GM19452 (cell line): Measurements from ENCODE around the gene AKR1C1.
"Not testable (repeated sequence)": the region's sequence is repeated elsewhere in the genome, so short reads cannot be mapped to it uniquely, and the experiment has no call there.

Experiments used
- ATAC-seq: cut with Tn5 transposase; IDR thresholded peaks from one replicate; pipeline ENCODE4 v1.9.1; 2021; ENCODE audit not compliant: unreplicated experiment

Gene AKR1C1

GRCh38 chr10:4962876-4963814, at the start of gene AKR1C1:
Gene AKR1C1, plus strand, starts transcription at chr10:4963415. Its CDS starts 30 bp downstream, at chr10:4963445.
- ATAC-seq = not testable (repeated sequence)

GRCh38 chr10:4914213-4914850, 48.9 kb upstream of the AKR1C1 start:
- no peak for ATAC-seq

DNA sequence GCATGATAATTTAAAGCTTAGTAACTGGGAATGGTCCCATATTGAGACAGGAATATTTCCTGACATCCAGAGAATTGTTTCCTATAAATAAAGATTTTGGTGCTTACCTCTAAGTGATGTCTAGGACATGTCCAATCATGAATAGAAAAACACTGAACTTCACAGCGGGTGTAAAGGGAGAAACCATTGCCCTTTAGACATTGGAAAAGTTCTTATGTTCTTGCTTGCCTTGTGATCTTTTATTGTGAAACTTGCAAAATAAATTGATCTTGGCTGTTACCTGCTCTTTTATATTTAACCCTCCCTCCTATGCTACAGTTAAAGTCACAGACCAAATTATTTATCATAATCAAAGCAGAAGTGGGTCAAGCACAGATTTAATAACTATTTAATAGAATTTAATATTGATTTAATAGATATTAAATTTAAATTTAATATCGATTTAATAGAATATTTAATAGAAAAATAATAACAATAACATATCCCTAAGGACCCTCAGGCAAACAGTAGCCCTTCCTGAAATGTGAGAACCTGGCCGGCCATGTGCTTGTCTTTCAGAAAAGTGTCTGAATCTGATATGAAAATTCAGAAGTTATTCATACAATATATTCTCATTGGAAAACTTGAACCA, 47.0 kb upstream of the AKR1C1 start:
- no peak for ATAC-seq

- ATAC-seq = no peak
Observed at GRCh38 chr10:4918236-4918635, 45.0 kb upstream of the AKR1C1 start.

GRCh38 chr10:4924482-4924881, 38.7 kb upstream of the AKR1C1 start:
- ATAC-seq = not testable (repeated sequence)

DNA sequence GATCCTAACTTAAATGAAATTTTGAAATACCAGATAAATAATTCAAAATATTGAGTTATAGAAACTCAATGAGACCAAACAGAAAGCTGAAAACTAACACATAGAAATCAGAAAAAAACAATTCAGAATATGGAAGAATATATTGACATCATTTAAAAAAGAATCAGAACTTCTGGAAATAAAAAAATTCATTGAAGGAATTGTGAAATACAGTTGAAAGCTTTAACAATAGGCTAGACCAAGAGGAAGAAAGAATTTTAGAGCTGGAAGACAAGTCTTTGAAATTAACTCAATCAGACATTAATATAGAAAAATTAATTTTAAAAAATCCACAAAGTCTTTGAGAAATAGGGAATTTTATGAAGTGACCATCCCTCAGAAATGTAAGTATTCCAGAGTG, 36.8 kb upstream of the AKR1C1 start:
- no peak for ATAC-seq

DNA sequence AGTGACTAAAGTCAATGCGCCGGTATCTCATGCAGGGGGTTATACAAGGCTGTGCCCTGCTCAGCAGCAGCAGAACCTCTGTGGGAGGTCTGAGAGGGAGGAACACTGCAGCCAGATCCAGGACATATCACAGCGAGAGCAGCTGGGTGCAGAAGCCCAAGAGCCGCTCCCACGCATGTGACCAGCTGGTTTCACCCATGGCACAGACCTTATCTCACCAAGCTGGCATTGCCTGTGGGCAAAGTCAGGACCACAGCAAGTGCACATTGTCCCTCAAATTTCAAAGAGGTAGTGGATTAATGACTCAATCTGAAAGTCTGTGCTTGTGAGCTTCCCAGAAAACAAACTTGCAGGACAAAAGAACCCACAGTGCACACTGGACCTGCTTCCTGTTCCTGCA, 31.6 kb upstream of the AKR1C1 start:
- ATAC-seq = no peak

DNA sequence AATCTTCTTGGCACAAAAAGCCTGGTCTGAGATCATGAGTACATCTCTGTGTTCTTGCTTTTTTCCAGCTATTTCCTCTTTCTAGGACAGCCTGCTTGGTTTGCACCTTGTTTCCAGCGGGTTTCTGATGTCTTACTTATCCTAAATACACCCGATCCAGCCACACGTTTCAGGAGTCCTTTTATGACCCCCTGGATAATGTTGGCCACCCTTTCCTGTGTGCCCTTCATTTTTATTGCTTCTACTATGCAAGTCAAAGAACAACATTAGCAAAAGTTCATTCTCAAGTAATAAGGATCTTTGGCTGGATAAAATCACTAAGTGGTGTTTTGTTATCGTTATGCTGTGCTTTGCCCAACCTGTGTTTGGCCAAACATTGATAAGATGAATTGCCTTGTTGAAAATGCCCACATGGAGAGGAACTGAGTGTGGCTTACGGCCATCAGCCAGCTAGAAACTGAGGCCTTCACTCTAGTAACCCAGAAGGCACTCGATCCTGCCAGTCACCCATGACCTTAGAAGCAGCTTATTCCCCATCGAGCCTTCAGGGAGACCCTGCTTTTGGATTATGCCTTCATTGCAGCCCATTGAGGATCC, 28.7 kb upstream of the AKR1C1 start:
- ATAC-seq = no peak

- no peak for ATAC-seq
Observed at GRCh38 chr10:4937346-4937745, 25.9 kb upstream of the AKR1C1 start.

GRCh38 chr10:4939224-4940072, 23.8 kb upstream of the AKR1C1 start:
- ATAC-seq = no peak

- not testable (repeated sequence) for ATAC-seq
Observed at GRCh38 chr10:4940073-4940428, 23.2 kb upstream of the AKR1C1 start.

- ATAC-seq = not testable (repeated sequence)
Observed at GRCh38 chr10:4940909-4941308, 22.3 kb upstream of the AKR1C1 start.

GRCh38 chr10:4941540-4942330, 21.5 kb upstream of the AKR1C1 start:
- ATAC-seq = no peak

DNA sequence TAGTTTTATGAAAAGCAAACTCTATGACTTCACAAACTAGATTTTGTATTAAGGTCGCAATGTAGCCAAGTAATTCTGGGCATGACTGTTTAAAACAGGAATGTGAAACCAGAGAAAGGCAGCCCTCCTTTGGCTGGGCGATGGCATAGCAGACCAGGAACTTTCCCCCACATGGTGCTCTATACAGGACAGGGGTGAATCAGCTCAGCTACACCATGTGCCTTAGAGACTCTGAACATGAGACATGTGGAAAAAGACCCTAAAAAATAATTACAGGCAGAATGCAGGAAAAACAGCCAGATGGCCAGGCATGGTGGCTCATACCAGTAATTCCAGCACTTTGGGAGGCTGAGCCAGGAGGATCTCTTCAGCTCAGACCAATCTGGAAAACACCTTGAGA, 20.3 kb upstream of the AKR1C1 start:
- not testable (repeated sequence) for ATAC-seq

DNA sequence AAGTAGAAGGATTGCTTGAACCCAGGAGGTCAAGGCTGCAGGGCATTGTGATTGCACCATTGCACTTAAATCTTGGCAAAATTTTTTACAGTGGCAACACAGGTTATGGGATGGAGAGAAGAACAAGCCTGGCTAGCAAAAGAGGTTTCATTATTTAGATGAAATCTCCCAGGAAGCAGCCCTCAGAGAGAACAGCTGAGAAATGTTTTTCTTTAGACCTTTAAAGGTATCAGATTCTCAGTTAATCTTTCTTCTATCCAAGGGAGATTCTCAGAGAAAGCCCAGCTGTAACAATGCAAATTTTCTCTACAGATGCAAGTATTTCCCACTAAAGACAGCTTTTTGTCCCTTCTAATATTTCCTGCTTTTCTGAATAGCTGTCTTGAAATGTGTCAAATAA, 19.8 kb upstream of the AKR1C1 start:
- ATAC-seq = not testable (repeated sequence)

GRCh38 chr10:4943821-4944220, 19.4 kb upstream of the AKR1C1 start:
- no peak for ATAC-seq

- ATAC-seq = no peak
Observed at GRCh38 chr10:4944841-4945240, 18.4 kb upstream of the AKR1C1 start.

GRCh38 chr10:4945766-4946717, 17.2 kb upstream of the AKR1C1 start:
- no peak for ATAC-seq
